ENCODE measurements around the gene CCNF. TPM values are rescaled to one million over a fixed set of nuclear protein-coding genes. Genes with fewer than 3 reads are reported as not detected.
A peak's percentile ranks its signal among the peaks of the same experiment; 100 is the strongest.

The CCNF gene
- total and polyA plus RNA-seq, 2 of the 4 experiments (the other 2 are of a cell fraction) = 8.2 to 20.1 TPM

DNA sequence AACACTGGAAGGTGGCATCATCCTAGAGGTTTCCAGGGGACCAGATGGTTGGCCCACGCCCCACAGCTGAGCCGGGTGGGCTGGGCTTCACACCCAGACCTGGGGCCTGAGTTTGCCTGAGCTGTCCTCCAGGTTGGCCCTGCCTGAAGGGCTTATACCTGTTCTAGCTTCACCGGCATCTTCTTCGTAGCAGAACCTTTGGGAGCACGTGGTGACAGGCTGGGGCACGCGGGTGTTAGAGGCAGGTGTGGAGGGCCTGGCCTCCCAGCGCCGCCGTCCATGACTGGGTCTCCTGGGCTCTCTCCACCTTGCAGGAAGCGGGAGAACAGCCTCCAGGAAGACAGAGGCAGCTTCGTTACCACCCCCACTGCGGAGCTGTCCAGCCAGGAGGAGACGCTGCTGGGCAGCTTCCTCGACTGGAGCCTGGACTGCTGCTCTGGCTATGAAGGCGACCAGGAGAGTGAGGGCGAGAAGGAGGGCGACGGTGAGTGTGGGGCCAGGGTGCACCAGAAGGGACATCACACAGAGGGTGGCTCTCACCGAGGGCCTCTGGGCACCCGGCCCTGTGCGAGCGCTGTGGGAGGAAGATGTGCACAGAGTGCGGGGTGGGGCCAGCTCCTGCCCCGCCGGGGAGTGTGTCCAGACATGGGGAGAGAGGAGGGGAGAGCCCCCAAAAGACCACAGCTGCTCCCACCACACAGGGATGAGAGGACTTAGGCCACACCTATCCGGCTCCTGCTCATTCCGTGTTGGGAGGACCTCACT lies 26.0 kb downstream of the CCNF start:
- H3K18ac ChIP-seq (ENCODE audit: low read depth, low read length) = no peak overlapping the region
- ATAC-seq (ENCODE audit: low read depth) (no peak), DNase-seq (no peak)
- no peak overlapping the region for H4K8ac ChIP-seq (ENCODE audit: low read depth in 2 of 2, low read length in 2 of 2)
- dilution Hi-C loops (cut with HindIII; ENCODE audit: low sequenced_read_pairs, unreplicated experiment) (no loop called here), intact Hi-C loops (cut with micrococcal nuclease) (no loop called here), in situ Hi-C loops (cut with MboI; ENCODE audit: low sequenced_read_pairs) (no loop called here)
- peaks cover 5% of the 10 kb centered on the region; the same call in 1 of the 2 replicates for H3K4me1 ChIP-seq (ENCODE audit: control insufficient read depth, insufficient read depth, low read length)
- no peaks in the 10 kb centered on the region for H3K9me3 ChIP-seq (ENCODE audit: control insufficient read depth, insufficient read depth, low read length)
- no peak overlapping the region for H3K4me2 ChIP-seq (ENCODE audit: low read depth, low read length)
- H3K27ac ChIP-seq (ENCODE audit: insufficient read depth, low read length) = no peak overlapping the region
- H3K27me3 ChIP-seq (ENCODE audit: control insufficient read depth, insufficient read depth, low read length) = no peaks in the 10 kb centered on the region
- no peak overlapping the region for H3K9ac ChIP-seq (ENCODE audit: low read depth, low read length)
- WGBS, 2 experiments (ENCODE audit: extremely low coverage in 2 of 2, insufficient read length in 1 of 2) = 95% methylated on average over 15 of the region's 28 CpGs; no CpG with 5 or more reads in 1 of the 2 experiments
- peak overlapping the region; percentile 65 for H2AK9ac ChIP-seq (replicated peaks; ENCODE audit: low read depth, low read length, poor library complexity)
- no peak overlapping the region for H2BK15ac ChIP-seq (ENCODE audit: low read depth, low read length)
- no TSS peak for BruUV-seq (replicated peaks)
- H3K79me1 ChIP-seq (ENCODE audit: low read depth in 1 of 2, low read length in 2 of 2) = peaks cover 6 to 46% of the 10 kb centered on the region in 2 experiments; a peak in 3 of 4 replicates
- no peak overlapping the region for H4K5ac ChIP-seq (ENCODE audit: low read depth, low read length)
- ChIA-PET CTCF (no interaction called here), POLR2A (ENCODE audit: unreplicated experiment) (no interaction called here)
- H2AK5ac ChIP-seq (ENCODE audit: low read depth, low read length) = no peak overlapping the region
- peak overlapping the region; percentile 11 for H2AFZ ChIP-seq (replicated peaks; ENCODE audit: low read length, poor library complexity)
- H2BK5ac ChIP-seq (ENCODE audit: low read depth, low read length, poor library complexity, severe bottlenecking) = no peak overlapping the region
- H3K56ac ChIP-seq (ENCODE audit: extremely low read depth, insufficient read depth, low read length) = no peak overlapping the region
- TF ChIP-seq MXI1 (IDR thresholded peaks at IDR 0.05; ENCODE audit: borderline replicate concordance, low read depth, low read length) (no peak), BHLHE40 (IDR thresholded peaks at IDR 0.05; ENCODE audit: low read depth, low read length) (no peak), POLR2A (IDR thresholded peaks at IDR 0.05; ENCODE audit: low read depth, low read length) (no peak), MAFK (IDR thresholded peaks at IDR 0.05; ENCODE audit: low read depth, low read length) (no peak), RAD21 (IDR thresholded peaks at IDR 0.05; ENCODE audit: low read length) (no peak), MAZ (IDR thresholded peaks at IDR 0.05; ENCODE audit: borderline replicate concordance, low read depth, low read length) (no peak), RFX5 (IDR thresholded peaks at IDR 0.05; ENCODE audit: low read depth, low read length) (no peak), FOS (IDR thresholded peaks at IDR 0.05; ENCODE audit: low read depth, low read length) (no peak), NFE2L2 (IDR thresholded peaks at IDR 0.05; ENCODE audit: low read depth, low read length) (no peak), CEBPB (IDR thresholded peaks at IDR 0.05; ENCODE audit: low read depth, low read length) (no peak), CHD1 (IDR thresholded peaks at IDR 0.05; ENCODE audit: low read depth, low read length) (no peak), RCOR1 (IDR thresholded peaks at IDR 0.05; ENCODE audit: insufficient replicate concordance, low read length) (no peak), SMC3 (IDR thresholded peaks at IDR 0.05; ENCODE audit: low read depth, low read length) (no peak)
- TF ChIP-seq, protein P1, sequence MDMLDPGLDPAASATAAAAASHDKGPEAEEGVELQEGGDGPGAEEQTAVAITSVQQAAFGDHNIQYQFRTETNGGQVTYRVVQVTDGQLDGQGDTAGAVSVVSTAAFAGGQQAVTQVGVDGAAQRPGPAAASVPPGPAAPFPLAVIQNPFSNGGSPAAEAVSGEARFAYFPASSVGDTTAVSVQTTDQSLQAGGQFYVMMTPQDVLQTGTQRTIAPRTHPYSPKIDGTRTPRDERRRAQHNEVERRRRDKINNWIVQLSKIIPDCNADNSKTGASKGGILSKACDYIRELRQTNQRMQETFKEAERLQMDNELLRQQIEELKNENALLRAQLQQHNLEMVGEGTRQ (IDR thresholded peaks at IDR 0.05; ENCODE audit: low read depth, low read length) = no peak
- TF ChIP-seq, protein P2, sequence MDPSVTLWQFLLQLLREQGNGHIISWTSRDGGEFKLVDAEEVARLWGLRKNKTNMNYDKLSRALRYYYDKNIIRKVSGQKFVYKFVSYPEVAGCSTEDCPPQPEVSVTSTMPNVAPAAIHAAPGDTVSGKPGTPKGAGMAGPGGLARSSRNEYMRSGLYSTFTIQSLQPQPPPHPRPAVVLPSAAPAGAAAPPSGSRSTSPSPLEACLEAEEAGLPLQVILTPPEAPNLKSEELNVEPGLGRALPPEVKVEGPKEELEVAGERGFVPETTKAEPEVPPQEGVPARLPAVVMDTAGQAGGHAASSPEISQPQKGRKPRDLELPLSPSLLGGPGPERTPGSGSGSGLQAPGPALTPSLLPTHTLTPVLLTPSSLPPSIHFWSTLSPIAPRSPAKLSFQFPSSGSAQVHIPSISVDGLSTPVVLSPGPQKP (IDR thresholded peaks at IDR 0.05; ENCODE audit: borderline replicate concordance, low read depth, low read length) = no peak
- TF ChIP-seq, protein P3, sequence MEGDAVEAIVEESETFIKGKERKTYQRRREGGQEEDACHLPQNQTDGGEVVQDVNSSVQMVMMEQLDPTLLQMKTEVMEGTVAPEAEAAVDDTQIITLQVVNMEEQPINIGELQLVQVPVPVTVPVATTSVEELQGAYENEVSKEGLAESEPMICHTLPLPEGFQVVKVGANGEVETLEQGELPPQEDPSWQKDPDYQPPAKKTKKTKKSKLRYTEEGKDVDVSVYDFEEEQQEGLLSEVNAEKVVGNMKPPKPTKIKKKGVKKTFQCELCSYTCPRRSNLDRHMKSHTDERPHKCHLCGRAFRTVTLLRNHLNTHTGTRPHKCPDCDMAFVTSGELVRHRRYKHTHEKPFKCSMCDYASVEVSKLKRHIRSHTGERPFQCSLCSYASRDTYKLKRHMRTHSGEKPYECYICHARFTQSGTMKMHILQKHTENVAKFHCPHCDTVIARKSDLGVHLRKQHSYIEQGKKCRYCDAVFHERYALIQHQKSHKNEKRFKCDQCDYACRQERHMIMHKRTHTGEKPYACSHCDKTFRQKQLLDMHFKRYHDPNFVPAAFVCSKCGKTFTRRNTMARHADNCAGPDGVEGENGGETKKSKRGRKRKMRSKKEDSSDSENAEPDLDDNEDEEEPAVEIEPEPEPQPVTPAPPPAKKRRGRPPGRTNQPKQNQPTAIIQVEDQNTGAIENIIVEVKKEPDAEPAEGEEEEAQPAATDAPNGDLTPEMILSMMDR (conservative IDR thresholded peaks at IDR 0.05; ENCODE audit: low read depth, low read length) = no peak
- H3K14ac ChIP-seq (replicated peaks; ENCODE audit: low read depth, low read length) = no peak overlapping the region
- H2BK120ac ChIP-seq (ENCODE audit: low read depth, low read length) = no peak overlapping the region
- no peak overlapping the region for H3K4ac ChIP-seq (ENCODE audit: low read depth, low read length)
- H3K9me1 ChIP-seq (ENCODE audit: insufficient read depth, low read length) = no peaks in the 10 kb centered on the region
- H3K36me3 ChIP-seq (ENCODE audit: control insufficient read depth, insufficient read depth, low read length) = peaks cover 29% of the 10 kb centered on the region
- H3K4me3 ChIP-seq (ENCODE audit: insufficient read depth, low read depth, low read length) = no peak overlapping the region
- no peak overlapping the region for H4K91ac ChIP-seq (ENCODE audit: insufficient read depth, low read depth, low read length)
- H3K23ac ChIP-seq (ENCODE audit: low read depth, low read length) = no peak overlapping the region
- no peak overlapping the region for H2BK20ac ChIP-seq (ENCODE audit: low read depth, low read length)
- H4K20me1 ChIP-seq (ENCODE audit: insufficient read depth, low read length) = peaks cover 5% of the 10 kb centered on the region; the same call in 1 of the 2 replicates

Data from IMR-90 (cell line).